GM19025 (cell line): ENCODE measurements around the gene PROCR.
"Not testable (repeated sequence)": the region's sequence is repeated elsewhere in the genome, so short reads cannot be mapped to it uniquely, and the experiment has no call there.

ENCODE experiments used
- ATAC-seq: cut with Tn5 transposase; IDR thresholded peaks from one replicate; pipeline ENCODE4 v1.9.1; 2021; ENCODE audit warnings: mild to moderate bottlenecking, low read depth, moderate library complexity; ENCODE audit not compliant: unreplicated experiment

Gene PROCR

GRCh38 chr20:35171753-35172433, at the start of gene PROCR:
PROCR (plus strand) TSS chr20:35172072; CDS start chr20:35172155, 83 bp downstream.
- no peak for ATAC-seq

GRCh38 chr20:35122756-35123405, 49.0 kb upstream of the PROCR start:
- ATAC-seq, result no peak

- no peak for ATAC-seq
These were observed 46.1 kb upstream of the PROCR start for GRCh38 chr20:35125753-35126152.

- ATAC-seq, result no peak
These were observed 42.2 kb upstream of the PROCR start for GRCh38 chr20:35129647-35130069.

- no peak for ATAC-seq
These were observed 39.9 kb upstream of the PROCR start for GRCh38 chr20:35131934-35132333.

- ATAC-seq, result no peak
These were observed 38.8 kb upstream of the PROCR start for GRCh38 chr20:35133031-35133430.

- ATAC-seq, result no peak
These were observed 38.1 kb upstream of the PROCR start for GRCh38 chr20:35133735-35134134.

- ATAC-seq, result no peak
These were observed 37.4 kb upstream of the PROCR start for GRCh38 chr20:35134472-35134871.

- no peak for ATAC-seq
These were observed 37.0 kb upstream of the PROCR start for GRCh38 chr20:35134880-35135279.

GRCh38 chr20:35135867-35136586, 35.8 kb upstream of the PROCR start:
- no peak for ATAC-seq

GRCh38 chr20:35144694-35145093, 27.2 kb upstream of the PROCR start:
- ATAC-seq, result no peak

GRCh38 chr20:35145141-35145564, 26.7 kb upstream of the PROCR start:
- ATAC-seq, result no peak

- ATAC-seq, result no peak
These were observed 25.5 kb upstream of the PROCR start for GRCh38 chr20:35146299-35146919.

- ATAC-seq, result peak; percentile 79
These were observed 24.8 kb upstream of the PROCR start, which contains the start of gene EDEM2 for GRCh38 chr20:35146920-35147574. EDEM2 (minus strand) TSS chr20:35147336; CDS start chr20:35147258, 78 bp downstream.

- ATAC-seq, result not testable (repeated sequence)
These were observed 24.2 kb upstream of the PROCR start for GRCh38 chr20:35147575-35148071.

- ATAC-seq, result no peak
These were observed 20.9 kb upstream of the PROCR start for GRCh38 chr20:35150846-35151579.

GRCh38 chr20:35151736-35152135, 20.1 kb upstream of the PROCR start:
- no peak for ATAC-seq

- ATAC-seq, result no peak
These were observed 15.9 kb upstream of the PROCR start for GRCh38 chr20:35155936-35156335.

- no peak for ATAC-seq
These were observed 14.9 kb upstream of the PROCR start for GRCh38 chr20:35156978-35157377.

- ATAC-seq, result not testable (repeated sequence)
These were observed 11.5 kb upstream of the PROCR start for GRCh38 chr20:35160341-35160740.
